GM19463 (cell line): ENCODE data around the gene TGFBI.

Experiments
- ATAC-seq: cut with Tn5 transposase; IDR thresholded peaks from one replicate; pipeline ENCODE4 v1.9.1; 2021; ENCODE audit warnings: mild to moderate bottlenecking, moderate library complexity; ENCODE audit not compliant: unreplicated experiment

The TGFBI gene

DNA sequence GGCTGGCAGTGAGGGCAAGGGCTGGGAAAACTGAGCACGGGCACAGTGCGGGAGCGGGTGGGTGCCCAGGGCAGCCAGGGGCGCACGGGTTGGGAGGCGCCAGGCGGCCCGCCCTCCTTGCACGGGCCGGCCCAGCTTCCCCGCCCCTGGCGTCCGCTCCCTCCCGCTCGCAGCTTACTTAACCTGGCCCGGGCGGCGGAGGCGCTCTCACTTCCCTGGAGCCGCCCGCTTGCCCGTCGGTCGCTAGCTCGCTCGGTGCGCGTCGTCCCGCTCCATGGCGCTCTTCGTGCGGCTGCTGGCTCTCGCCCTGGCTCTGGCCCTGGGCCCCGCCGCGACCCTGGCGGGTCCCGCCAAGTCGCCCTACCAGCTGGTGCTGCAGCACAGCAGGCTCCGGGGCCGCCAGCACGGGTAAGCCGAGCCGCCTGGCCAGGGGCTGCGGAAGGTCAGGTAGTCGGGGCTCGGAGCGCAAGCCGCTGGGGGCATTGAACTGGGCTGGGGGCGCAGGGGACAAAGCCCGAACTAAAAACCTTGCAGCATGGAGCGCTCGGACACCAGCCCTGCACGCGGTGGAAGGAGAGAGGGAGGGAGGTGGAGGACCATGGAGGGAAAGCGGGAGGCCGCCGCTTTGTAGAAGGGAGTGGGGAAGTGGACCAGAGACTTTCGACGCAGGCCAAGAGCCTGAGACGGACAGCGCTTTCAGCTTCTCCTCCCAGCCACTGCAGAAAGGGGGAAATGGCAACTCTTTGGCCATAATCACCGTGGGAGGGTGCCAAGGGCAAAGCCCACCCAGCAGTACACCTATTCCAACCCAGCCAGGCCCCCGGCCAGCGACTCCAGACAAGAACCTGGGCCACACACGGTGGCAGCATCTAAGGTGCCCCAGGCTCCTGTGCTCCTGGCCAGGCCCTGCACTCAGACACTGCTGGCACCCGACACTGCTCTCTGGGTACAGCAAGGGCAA lies at the start of gene TGFBI:
Gene TGFBI, plus strand, starts transcription at position 207 of the 961 bp plus-strand sequence. Its CDS starts 68 bp downstream, at position 275.
- peak; percentile 57 for ATAC-seq

DNA sequence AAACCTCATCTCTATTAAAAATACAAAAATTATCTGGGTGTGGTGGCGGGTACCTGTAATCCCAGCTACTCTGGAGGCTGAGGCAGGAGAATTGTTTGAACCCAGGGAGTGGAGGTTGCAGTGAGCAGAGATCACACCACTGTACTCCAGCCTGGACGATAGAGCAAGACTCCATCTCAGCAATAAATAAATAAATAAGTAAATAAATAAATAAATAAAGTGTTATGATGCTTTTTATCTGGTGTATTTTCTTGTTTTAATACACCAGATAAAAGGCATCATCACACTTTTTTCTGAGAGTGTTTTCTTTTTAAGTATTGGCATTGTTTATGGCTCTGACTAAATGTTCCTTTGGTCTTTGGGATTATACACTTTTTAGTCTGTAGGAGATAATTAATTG lies 49.8 kb upstream of the TGFBI start:
- no peak for ATAC-seq

DNA sequence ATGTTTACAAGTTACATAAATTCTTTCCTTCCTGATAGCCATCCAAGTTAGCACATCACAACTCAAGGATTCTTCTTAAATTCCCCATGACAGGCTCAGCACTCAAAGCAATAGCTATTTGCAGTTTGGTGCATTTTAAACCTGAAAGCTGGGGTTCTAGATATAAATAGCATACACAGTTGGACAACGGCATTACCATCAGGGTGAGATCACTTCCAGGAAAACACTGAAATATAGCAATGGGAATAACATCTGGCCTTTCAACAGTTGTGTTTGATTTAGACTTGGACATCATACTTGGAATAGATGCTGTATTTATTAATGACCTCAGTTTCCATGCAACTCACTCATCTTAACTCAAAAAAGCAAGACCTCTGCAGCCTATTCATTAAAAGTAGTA lies 49.3 kb upstream of the TGFBI start:
- no peak for ATAC-seq

DNA sequence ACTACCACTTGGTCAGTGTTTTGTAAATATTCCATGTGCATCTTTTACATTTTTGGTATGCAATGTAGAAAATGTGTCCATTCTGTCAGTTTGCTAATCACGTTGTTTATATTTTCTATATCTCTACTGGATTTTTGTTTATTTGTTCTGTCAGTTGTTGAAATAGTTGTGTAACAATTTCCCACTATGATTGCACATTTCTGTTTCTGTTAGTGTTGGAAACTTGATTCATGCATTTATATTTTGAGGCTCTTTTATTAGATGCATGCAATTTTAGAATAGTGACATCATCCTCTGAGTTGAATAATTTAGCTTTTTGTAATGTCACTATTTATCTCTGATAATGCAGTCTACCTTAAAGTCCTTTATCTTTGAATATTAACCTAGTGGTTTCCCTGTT lies 48.2 kb upstream of the TGFBI start:
- no peak for ATAC-seq

DNA sequence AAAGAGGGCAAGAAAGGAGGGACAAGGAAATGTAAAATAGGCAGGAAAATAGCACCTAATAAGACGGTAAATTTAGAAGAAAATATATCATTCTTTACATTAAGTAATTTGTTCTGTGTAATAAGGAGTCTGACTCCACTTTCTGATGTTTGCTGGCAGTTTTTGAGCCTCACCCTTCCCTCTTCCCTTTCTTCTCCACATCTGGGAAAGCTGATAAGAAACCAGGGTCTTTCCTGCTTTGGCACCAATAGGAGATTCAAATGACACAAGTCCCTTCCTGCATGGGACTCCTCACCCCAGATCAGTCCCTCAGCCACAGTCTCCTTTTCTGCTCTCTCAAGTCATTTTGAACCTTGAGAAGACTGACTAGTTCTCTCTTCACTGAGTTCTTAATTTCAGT lies 42.8 kb upstream of the TGFBI start:
- ATAC-seq = no peak

DNA sequence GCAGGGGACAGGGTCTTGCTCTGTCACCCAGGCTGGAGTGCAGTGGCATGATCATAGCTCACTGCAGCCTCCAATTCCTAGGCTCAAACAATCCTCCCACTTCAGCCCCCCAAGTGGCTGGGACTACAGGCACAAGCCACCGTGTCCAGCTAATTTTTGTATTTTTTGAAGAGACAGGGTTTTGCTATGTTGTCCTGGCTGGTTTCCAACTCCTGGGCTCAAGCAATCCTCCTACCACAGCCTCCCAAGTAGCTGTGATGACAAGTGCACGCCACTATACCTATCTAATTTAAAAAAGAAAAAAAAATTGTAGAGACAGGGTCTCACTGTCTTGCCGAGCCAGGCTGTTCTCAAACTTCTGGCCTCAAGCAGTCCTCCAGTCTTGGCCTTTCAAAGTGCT lies 42.4 kb upstream of the TGFBI start:
- ATAC-seq = no peak

DNA sequence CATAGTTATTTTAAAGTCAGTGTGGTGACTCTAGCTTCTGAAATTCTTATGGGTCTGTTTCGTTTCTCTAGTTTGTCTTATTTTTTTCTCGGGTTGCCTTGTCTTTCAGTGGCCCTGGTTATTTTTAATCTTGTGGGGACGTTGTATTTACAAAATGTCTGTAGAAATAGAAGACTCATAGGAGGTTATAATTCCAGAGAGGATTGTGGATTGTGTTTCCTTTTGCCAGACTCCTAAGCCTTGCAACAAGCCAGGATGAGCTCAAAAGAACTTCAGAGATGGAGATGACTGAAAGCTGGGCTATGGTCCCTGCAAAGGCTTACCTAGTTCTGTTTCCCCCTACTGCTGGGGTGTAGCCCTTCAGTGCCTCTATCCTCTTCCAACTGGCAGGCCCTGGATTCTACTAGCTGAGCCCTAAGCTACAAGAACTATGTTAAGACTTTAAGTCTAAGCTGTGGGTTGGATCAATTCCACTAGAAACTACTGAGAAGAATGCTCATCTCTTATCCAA lies 41.8 kb upstream of the TGFBI start:
- no peak for ATAC-seq

DNA sequence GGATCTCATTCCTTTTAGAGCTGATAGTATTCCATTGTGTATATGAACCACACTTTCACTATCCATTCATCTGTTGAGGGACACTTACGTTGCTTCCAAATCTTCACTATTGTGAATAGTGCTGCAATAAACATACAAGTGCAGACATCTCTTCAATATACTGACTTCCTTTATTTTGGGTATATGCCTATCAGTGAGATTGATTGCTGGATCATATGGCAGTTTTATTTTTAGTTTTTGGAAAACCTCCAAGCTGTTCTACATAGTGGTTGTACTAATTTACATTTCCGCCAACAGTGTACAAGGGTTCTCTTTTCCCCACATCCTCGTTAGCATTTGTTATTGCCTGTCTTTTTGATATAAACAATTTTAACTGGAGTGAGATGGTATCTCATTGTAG lies 40.2 kb upstream of the TGFBI start:
- no peak for ATAC-seq

DNA sequence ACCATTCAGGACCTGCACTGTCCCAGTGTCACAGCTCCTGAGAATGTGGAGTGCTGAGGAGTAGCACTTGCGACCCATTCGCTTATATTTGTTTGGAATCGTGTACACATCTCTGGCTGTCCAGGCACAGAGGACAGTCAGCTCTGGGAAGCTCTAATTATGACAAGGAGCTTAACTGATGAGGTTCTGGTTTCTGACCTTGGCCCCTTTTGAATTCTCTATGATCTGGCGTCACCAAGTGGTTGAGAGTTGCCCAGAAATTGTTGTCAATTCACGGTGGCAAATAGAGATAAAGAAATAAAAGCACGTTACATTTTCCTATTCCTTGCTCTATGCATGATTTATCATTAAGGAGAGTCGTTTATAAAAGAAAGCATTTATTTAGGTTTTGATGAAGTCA lies 39.1 kb upstream of the TGFBI start:
- ATAC-seq = no peak

DNA sequence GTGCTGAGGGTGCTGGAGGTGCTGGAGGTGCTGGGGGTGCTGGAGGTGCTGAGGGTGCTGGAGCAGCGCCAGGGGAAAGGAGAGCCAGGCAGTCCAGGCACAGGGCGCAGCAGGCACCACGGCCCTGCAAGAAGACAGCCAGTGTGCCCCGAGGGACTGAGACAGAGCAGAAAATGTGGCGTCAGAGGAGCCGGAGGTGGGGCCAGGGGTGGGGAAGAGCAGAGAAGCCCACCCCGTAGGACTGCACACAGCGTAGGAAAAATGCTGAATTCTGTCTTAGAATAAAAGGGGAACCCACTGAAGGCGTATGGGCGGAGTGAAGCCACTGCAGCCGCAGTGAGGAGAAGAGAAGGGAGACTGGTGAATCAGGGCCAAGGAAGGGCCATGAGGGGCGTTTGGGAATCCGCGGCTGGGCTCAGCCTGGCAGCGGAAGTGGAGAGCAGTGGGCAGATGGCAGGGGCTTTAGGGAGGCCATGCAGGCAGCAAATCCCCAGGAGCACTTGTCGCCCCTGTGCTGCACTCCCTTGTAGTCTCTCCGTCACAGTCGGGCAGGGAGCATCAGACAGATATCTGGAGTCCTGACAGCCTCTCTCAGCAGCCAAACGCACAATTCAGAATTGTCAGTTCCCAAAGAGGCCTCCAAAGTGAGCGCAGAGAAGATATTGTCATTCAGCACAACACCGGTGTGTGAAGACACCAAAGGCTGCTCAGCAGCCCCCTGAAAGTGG lies 38.1 kb upstream of the TGFBI start:
- ATAC-seq = no peak

DNA sequence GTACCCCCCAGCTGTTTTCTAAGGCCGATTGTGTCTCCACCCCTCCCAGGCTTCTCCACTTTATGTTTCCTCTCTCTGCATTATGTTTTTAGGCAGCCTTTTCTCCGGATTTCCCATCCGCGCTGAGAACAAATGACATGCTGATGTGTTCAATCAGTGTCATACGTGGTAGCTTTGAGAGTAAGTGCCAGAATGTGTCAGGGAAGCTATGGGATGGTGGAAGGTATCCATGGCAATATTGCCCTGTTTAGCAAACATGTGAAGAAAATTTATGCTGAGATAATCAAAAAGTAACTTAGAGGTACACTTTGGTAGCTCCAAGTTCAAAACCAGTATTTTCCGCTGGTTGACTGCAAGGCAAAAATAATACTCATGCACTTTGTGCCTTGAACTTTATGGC lies 37.4 kb upstream of the TGFBI start:
- no peak for ATAC-seq

DNA sequence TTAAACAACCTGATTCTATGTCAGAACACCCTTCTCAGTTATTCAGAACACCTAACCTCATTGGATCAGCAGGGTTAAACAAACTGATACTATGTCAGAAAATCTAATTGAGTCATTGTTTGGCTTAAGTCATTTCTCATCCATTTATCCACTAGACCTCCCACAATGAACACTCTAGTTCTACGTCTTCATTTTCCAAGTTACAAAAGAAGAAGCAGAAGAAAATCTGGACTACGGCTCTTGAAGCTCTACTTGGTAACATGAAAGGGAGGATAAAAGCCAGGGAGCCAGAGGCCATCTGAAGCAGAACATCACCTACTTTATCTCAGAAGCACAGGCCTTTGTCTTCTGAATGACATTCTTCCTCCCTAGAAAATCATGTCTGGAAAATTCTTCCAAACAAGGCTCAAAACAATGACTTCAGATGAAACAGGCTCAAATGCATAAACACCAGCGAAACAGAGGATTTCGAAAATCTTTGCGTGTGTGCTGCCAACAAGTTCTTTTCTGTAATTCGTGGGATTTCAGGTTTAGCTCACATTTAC lies 35.4 kb upstream of the TGFBI start:
- no peak for ATAC-seq

DNA sequence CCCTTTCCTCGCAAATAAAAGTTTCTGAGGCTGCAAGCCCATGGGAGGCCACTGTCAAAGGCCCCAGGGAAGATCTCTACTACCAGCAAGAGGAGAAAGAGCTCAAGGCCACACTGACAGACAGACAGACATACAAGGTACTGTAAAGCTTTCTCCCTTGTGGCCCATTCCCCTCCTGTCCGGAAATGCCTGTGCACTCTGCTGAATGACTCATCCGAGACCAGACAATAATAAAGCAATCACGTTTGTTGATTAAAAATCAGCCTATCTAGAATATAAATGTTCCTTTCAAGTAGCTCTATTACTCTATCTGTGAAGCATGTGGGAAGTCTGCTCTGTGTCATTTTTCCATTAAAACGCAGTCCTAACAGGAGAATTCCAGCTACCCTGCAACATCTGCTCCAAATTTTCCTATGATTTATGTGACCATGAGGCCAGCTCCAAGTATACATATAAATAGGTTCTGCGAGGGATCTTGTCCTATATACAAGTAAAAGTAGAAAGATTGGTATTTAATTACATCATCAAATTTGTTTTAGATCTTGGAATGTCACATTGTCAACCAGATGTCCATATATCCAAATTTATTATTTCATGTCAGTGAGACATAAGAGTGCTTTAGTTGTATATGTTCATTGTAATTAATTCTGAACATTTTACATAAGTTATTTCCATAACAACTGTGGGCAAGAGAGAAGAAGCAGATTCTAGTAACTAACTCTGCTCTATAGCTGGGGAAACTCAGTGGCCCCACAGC lies 34.7 kb upstream of the TGFBI start:
- ATAC-seq = no peak

DNA sequence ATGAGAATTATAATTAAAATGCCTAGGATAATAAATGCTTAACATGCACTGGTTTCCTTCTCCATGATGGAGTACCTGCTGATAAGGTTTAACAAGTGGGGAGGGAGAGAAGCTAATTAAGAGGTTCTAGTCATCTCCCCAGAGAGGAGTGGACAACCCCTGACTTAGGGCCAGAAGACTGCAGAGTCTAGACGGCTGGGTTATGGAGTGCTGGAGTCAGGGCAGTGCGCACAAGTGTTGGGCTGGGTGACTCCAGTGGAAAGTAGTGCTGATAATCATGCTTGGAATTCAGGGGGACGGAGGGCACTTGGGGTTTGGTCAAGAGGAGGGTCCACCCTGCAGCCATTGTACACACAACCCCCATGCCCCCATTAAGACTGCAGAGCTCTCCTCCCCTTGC lies 32.8 kb upstream of the TGFBI start:
- ATAC-seq = no peak

DNA sequence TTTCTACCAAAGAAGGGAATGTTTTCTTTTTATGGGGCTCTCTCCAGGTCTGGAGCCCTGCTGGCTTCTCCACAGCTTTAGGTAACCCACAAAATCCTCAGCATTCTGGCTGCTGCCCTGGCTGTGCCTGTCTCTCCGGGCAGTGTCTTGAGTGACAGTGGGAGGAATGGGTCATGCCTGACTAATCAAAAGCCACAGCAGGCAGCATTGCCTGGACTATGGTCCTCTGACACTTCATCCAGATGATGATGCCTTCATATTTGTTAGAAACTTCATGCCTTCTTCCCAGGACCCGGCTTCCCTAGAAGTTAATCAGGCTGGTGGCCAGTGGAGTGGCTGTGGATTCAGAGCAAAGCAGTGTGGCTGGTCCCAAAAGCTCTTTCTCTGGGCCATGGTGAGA lies 32.2 kb upstream of the TGFBI start:
- ATAC-seq = no peak

DNA sequence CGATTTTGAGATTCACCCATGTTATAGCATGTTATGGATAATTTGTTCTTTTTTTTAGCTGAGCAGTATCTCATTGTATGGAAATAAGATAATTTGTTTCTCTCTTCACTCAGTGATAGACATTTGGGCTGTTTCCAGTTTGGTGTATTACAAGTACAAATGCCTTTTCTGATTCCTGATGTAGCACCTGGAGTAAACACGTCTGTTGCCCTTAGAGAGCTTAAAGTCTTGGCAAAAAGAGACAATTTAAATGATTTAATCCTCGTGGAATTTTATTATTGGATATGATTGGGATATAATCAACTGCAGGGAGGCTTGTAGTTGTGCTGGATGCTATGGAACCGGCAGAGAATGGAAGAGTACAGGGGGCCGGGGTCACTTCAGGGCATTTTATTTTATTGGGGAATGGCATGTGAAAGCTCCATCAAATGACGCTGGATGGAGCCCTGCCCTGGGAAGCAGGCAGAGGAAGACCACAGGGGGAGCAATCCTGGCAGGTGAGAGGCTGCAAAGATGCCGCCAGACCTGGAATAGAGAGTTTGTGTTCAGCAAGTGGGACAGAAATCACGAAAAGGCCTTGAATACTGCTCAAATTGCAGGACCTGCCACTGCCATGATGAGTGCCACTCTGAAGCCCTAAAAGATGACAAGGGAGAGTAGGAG lies 31.0 kb upstream of the TGFBI start:
- no peak for ATAC-seq

DNA sequence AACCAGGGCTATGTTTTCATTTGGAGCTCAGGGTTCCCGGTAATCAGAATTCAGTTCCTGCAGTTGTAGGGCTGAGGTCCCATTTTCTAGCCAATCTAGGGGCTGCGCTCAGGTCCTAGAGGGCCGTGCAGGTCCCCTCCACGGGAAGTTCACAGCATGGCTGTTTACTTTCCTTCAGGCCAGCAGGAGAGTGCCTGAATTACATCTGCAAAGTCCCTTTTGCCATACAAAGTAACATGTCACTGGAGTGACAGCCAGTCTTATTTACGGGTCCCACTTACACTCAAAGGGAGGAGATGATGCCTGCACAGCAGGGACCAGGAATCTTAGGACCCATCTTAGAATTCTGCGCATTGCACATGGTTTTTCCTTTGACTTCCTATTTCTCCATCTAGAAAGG lies 29.9 kb upstream of the TGFBI start:
- no peak for ATAC-seq

DNA sequence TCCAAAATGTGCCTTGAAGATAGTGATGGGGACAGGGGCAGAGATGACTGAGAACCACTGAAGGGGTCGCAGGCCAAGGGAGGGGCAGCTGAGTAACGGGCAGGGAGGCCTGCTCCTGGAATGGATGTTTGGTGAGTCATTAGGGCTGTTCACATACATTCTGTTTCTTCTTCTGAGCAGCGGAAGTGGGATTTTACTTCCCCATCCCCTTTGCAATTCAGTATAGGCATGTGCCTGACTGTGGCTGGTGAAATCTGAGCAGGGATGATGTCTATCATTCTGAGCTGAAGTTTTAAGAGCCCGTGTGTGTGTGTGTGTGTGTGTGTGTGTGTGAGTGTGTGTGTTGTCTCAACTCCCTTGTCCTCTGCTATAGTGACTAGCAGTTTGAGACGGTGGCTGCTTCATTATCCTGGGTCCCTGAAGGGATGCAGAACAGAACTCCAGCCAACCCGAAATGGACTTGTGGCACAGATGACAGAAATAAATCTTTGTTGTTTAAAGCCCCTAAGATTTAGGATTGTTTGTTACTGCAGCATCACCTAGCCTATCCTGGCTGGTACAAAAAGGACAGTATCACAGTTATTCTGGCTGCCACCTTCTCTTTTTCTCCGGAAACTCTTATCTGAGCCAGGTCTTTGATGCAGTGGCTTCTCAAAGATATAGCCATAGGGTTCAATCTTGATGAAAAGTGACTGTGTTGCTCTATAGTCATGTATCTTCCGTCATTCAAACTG lies 29.2 kb upstream of the TGFBI start:
- no peak for ATAC-seq

DNA sequence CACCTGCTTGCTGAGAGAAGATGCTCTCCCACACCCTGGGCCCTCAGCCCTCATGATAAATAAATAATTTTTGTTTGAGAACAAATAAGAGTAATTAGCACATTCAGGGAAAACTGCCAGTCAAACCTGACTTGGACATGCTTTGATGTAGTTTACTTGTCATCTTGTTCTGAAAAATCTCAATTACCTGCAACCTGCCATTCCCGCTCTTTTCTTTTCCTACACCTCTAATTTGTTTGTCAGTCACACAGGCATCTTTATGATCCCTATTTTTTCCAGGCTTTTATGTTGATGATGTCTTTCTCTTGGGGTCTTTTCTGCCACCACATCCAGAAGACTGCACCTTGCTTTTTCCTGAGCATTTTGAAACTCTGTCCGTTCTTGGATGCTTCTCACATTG lies 28.6 kb upstream of the TGFBI start:
- ATAC-seq = no peak

DNA sequence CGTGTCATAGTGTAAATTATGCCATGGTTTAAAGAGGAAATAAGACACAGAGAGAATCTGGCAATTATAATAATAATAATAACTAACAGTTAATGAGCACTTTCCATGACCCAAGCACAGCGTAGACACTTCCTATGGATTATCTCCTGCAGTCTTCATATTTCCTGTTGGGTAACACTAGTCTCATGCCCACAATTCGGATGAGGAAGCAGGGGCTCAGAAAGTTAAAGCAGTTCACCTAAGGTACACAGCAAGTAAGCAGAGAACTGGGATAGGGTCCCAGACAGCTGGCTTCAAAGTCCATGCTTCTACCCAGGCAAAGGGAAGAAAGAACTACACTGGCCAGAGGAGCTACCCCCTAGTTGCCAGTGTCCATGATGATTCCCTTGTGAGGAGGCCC lies 27.9 kb upstream of the TGFBI start:
- no peak for ATAC-seq
